ENCODE measurements around the gene HCN3. TPM values are rescaled to one million over a fixed set of nuclear protein-coding genes. Genes with fewer than 3 reads are reported as not detected.

Gene HCN3
- total and polyA plus RNA-seq, 2 of the 13 experiments (the other 11 are each of a cell fraction or from before 2014, with no cell fraction given): 2.4 to 10.2 TPM

DNA sequence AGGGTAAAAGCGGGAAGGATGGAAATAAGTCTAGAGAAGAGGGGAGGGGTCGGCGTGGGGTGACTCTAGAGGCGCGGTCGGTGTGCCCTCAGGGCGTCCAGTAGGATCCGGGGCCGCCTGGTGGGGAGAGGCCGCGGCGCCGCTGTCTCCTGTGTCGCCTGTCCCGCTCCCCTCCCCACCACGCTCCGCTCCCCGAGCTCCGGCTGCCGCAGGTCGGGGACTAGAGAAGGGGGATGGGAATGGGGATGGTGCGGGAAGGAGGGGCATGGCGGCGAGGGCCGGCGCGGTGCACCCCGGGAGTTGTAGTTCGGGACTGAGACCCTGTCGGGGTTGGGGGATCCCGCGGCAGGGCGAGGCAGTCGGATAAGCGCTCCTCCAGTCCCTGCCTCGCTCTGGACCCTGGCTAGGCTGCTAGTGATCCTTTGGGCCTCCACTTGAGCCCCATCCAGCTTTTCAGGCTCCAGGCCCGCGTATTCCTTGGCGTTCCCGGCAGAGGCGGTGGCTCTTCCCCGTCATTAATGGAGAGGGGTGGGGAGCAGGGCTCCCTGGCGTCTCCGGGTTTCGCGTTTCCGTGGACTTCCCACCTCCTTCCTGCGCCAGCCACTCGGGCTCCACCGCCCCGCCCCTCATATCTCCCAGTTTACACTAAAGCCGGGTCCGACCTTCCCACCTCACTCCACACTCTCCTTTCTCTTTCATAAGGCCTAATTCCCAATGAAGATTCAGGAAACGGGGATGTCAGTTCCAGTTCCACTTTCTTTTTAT, 21.8 kb upstream of the HCN3 start, which contains the start of gene ENTREP3 (continued):
- TF ChIP-seq, protein P1, sequence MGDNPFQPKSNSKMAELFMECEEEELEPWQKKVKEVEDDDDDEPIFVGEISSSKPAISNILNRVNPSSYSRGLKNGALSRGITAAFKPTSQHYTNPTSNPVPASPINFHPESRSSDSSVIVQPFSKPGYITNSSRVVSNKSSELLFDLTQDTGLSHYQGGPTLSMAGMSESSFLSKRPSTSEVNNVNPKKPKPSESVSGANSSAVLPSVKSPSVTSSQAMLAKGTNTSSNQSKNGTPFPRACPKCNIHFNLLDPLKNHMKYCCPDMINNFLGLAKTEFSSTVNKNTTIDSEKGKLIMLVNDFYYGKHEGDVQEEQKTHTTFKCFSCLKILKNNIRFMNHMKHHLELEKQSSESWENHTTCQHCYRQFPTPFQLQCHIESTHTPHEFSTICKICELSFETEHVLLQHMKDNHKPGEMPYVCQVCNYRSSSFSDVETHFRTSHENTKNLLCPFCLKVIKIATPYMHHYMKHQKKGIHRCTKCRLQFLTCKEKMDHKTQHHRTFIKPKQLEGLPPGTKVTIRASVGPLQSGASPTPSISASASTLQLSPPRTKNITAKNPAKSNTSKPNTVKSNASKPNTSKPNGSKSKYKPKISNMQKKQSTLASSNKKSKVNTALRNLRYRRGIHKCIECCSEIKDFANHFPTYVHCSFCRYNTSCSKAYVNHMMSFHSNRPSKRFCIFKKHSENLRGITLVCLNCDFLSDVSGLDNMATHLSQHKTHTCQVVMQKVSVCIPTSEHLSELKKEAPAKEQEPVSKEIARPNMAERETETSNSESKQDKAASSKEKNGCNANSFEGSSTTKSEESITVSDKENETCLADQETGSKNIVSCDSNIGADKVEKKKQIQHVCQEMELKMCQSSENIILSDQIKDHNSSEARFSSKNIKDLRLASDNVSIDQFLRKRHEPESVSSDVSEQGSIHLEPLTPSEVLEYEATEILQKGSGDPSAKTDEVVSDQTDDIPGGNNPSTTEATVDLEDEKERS (CRISPR knock-in tag; IDR thresholded peaks at IDR 0.05): no peak
- TF ChIP-seq, protein P2, sequence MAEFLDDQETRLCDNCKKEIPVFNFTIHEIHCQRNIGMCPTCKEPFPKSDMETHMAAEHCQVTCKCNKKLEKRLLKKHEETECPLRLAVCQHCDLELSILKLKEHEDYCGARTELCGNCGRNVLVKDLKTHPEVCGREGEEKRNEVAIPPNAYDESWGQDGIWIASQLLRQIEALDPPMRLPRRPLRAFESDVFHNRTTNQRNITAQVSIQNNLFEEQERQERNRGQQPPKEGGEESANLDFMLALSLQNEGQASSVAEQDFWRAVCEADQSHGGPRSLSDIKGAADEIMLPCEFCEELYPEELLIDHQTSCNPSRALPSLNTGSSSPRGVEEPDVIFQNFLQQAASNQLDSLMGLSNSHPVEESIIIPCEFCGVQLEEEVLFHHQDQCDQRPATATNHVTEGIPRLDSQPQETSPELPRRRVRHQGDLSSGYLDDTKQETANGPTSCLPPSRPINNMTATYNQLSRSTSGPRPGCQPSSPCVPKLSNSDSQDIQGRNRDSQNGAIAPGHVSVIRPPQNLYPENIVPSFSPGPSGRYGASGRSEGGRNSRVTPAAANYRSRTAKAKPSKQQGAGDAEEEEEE (CRISPR knock-in tag; IDR thresholded peaks at IDR 0.05; ENCODE audit: borderline replicate concordance): no peak
- TF ChIP-seq ZNF891 (CRISPR knock-in tag; IDR thresholded peaks at IDR 0.05): 0 out of 2 replicates have a peak, but pooled peaks have one; percentile 21
- TF ChIP-seq MTF1 (CRISPR knock-in tag; IDR thresholded peaks at IDR 0.05): no peak
- TF ChIP-seq JUN (CRISPR knock-in tag; IDR thresholded peaks at IDR 0.05): no peak
- no peak for TF ChIP-seq ZNF790 (CRISPR knock-in tag; IDR thresholded peaks at IDR 0.05; ENCODE audit: borderline replicate concordance)
- TF ChIP-seq ZNF235 (CRISPR knock-in tag; IDR thresholded peaks at IDR 0.05; ENCODE audit: borderline replicate concordance): no peak
- TF ChIP-seq, protein P3, sequence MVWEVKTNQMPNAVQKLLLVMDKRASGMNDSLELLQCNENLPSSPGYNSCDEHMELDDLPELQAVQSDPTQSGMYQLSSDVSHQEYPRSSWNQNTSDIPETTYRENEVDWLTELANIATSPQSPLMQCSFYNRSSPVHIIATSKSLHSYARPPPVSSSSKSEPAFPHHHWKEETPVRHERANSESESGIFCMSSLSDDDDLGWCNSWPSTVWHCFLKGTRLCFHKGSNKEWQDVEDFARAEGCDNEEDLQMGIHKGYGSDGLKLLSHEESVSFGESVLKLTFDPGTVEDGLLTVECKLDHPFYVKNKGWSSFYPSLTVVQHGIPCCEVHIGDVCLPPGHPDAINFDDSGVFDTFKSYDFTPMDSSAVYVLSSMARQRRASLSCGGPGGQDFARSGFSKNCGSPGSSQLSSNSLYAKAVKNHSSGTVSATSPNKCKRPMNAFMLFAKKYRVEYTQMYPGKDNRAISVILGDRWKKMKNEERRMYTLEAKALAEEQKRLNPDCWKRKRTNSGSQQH (CRISPR knock-in tag; IDR thresholded peaks at IDR 0.05; ENCODE audit: low read depth): no peak
- TF ChIP-seq, protein P4, sequence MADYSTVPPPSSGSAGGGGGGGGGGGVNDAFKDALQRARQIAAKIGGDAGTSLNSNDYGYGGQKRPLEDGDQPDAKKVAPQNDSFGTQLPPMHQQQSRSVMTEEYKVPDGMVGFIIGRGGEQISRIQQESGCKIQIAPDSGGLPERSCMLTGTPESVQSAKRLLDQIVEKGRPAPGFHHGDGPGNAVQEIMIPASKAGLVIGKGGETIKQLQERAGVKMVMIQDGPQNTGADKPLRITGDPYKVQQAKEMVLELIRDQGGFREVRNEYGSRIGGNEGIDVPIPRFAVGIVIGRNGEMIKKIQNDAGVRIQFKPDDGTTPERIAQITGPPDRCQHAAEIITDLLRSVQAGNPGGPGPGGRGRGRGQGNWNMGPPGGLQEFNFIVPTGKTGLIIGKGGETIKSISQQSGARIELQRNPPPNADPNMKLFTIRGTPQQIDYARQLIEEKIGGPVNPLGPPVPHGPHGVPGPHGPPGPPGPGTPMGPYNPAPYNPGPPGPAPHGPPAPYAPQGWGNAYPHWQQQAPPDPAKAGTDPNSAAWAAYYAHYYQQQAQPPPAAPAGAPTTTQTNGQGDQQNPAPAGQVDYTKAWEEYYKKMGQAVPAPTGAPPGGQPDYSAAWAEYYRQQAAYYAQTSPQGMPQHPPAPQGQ (CRISPR knock-in tag; IDR thresholded peaks at IDR 0.05; ENCODE audit: borderline replicate concordance): no peak
- TF ChIP-seq HCFC1 (IDR thresholded peaks at IDR 0.05; ENCODE audit: low read depth, low read length): peak; percentile 87
- TF ChIP-seq, protein P5, sequence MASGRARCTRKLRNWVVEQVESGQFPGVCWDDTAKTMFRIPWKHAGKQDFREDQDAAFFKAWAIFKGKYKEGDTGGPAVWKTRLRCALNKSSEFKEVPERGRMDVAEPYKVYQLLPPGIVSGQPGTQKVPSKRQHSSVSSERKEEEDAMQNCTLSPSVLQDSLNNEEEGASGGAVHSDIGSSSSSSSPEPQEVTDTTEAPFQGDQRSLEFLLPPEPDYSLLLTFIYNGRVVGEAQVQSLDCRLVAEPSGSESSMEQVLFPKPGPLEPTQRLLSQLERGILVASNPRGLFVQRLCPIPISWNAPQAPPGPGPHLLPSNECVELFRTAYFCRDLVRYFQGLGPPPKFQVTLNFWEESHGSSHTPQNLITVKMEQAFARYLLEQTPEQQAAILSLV (CRISPR knock-in tag; IDR thresholded peaks at IDR 0.05; ENCODE audit: borderline replicate concordance): no peak
- TF ChIP-seq, protein P6, sequence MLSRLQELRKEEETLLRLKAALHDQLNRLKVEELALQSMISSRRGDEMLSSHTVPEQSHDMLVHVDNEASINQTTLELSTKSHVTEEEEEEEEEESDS (CRISPR knock-in tag; IDR thresholded peaks at IDR 0.05; ENCODE audit: borderline replicate concordance): no peak
- TF ChIP-seq, protein P7, sequence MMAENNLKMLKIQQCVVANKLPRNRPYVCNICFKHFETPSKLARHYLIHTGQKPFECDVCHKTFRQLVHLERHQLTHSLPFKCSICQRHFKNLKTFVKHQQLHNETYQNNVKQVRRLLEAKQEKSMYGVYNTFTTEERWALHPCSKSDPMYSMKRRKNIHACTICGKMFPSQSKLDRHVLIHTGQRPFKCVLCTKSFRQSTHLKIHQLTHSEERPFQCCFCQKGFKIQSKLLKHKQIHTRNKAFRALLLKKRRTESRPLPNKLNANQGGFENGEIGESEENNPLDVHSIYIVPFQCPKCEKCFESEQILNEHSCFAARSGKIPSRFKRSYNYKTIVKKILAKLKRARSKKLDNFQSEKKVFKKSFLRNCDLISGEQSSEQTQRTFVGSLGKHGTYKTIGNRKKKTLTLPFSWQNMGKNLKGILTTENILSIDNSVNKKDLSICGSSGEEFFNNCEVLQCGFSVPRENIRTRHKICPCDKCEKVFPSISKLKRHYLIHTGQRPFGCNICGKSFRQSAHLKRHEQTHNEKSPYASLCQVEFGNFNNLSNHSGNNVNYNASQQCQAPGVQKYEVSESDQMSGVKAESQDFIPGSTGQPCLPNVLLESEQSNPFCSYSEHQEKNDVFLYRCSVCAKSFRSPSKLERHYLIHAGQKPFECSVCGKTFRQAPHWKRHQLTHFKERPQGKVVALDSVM (CRISPR knock-in tag; IDR thresholded peaks at IDR 0.05): no peak
- TF ChIP-seq FOXK1 (CRISPR knock-in tag; IDR thresholded peaks at IDR 0.05; ENCODE audit: borderline replicate concordance, low read depth): no peak; the same call in 1 of the 2 replicates
- no peak for TF ChIP-seq ZNF335 (CRISPR knock-in tag; IDR thresholded peaks at IDR 0.05)
- TF ChIP-seq XBP1 (CRISPR knock-in tag; IDR thresholded peaks at IDR 0.05): no peak
- no peak for TF ChIP-seq JUND (CRISPR knock-in tag; IDR thresholded peaks at IDR 0.05)
